HepG2 (cell line): ENCODE data around the gene HPCAL1. TPM values are rescaled to one million over a fixed set of nuclear protein-coding genes. Genes with fewer than 3 reads are reported as not detected.

Experiments
- DMTF1 ChIP-seq: sonication (generic); formaldehyde crosslinking; IDR thresholded peaks from 2 replicates; pipeline ENCODE4 v1.4.0; 2020; ENCODE audit warnings: mild to moderate bottlenecking, missing genetic modification reagents
- FOSL1 ChIP-seq: sonication (generic); formaldehyde crosslinking; IDR thresholded peaks from 2 replicates; pipeline ENCODE4 v1.9.0; 2021; ENCODE audit warnings: missing genetic modification reagents, borderline replicate concordance
- FOSL2 ChIP-seq: sonication (generic); formaldehyde crosslinking; IDR thresholded peaks from 2 replicates; pipeline ENCODE4 v1.4.0; 2020; ENCODE audit warnings: missing genetic modification reagents
- FUBP1 ChIP-seq: sonication (generic); formaldehyde crosslinking; IDR thresholded peaks from 2 replicates; pipeline ENCODE4 v1.5.1; 2020; ENCODE audit warnings: missing genetic modification reagents, mild to moderate bottlenecking, borderline replicate concordance
- HOXA7 ChIP-seq: sonication (generic); formaldehyde crosslinking; IDR thresholded peaks from 2 replicates; pipeline ENCODE4 v1.8.1; 2022; ENCODE audit warnings: mild to moderate bottlenecking, missing genetic modification reagents, moderate library complexity
- JUND ChIP-seq: sonication (generic); formaldehyde crosslinking; IDR thresholded peaks from 2 replicates; pipeline ENCODE4 v1.8.0; 2022; ENCODE audit warnings: mild to moderate bottlenecking, missing genetic modification reagents
- MAX ChIP-seq: IDR thresholded peaks from 2 replicates; pipeline ENCODE4 v1.6.1; 2012; ENCODE audit warnings: inconsistent platforms
- MLXIP ChIP-seq: sonication (generic); formaldehyde crosslinking; IDR thresholded peaks from 2 replicates; pipeline ENCODE4 v1.9.0; 2021; ENCODE audit warnings: missing genetic modification reagents, borderline replicate concordance
- NFYC ChIP-seq: IDR thresholded peaks from 2 replicates; pipeline ENCODE4 v1.6.1; 2016; ENCODE audit warnings: missing genetic modification reagents, missing compliant biosample characterization
- PCBP2 ChIP-seq: fragments of 200-400 bp; formaldehyde crosslinking; optimal IDR thresholded peaks from 2 replicates; pipeline ENCODE3; 2018; ENCODE audit warnings: low read length, low read depth; ENCODE audit not compliant: poor library complexity, severe bottlenecking
- SRF ChIP-seq: IDR thresholded peaks from 2 replicates; pipeline ENCODE4 v1.6.1; 2011; ENCODE audit warnings: mild to moderate bottlenecking, low read depth, low read length, moderate library complexity
- SUZ12 ChIP-seq: fragments of 150-350 bp; IDR thresholded peaks from 2 replicates; pipeline ENCODE4 v1.6.1; 2014; ENCODE audit warnings: low read depth, low read length
- U2AF2 ChIP-seq: fragments of 200-400 bp; formaldehyde crosslinking; IDR thresholded peaks from 2 replicates; pipeline ENCODE4 v1.6.1; 2017; ENCODE audit warnings: low read depth, mild to moderate bottlenecking, low read length
- ZBTB3 ChIP-seq: sonication (generic); formaldehyde crosslinking; IDR thresholded peaks from 2 replicates; pipeline ENCODE4 v1.4.0; 2020; ENCODE audit warnings: low read depth, mild to moderate bottlenecking, moderate library complexity, missing genetic modification reagents, borderline replicate concordance
- ZBTB43 ChIP-seq: sonication (generic); formaldehyde crosslinking; conservative IDR thresholded peaks from 2 replicates; pipeline ENCODE4 v1.4.0; 2020; ENCODE audit warnings: missing genetic modification reagents
- ZNF10 ChIP-seq: sonication (generic); formaldehyde crosslinking; IDR thresholded peaks from 2 replicates; pipeline ENCODE4 v1.4.0; 2020; ENCODE audit warnings: mild to moderate bottlenecking, low read depth, missing genetic modification reagents, borderline replicate concordance
- ZNF296 ChIP-seq: sonication (generic); formaldehyde crosslinking; conservative IDR thresholded peaks from 2 replicates; pipeline ENCODE4 v1.5.0; 2020; ENCODE audit warnings: mild to moderate bottlenecking, missing genetic modification reagents
- ZNF543 ChIP-seq: sonication (generic); formaldehyde crosslinking; IDR thresholded peaks from 2 replicates; pipeline ENCODE4 v1.4.0; 2020; ENCODE audit warnings: mild to moderate bottlenecking, missing genetic modification reagents
- polyA plus RNA-seq, 8 experiments: library from polyadenylated mRNA; depleted of rRNA in 3 of 8; stranded (reverse) in 7 of 8; unstranded in 1 of 8; fragments of >200 nt; fragmentation: Illumina TruSeq in 4 of 8; extraction: Trizol in 4 of 8; gene quantifications; 2 replicates each; pipeline versions ENCODE4 v1.2.1 to v1.2.3, GENCODE V29; 2011 to 2016; ENCODE audit warnings: low read depth in 4 of 8, missing spikeins in 1 of 8, mixed read lengths in 1 of 8; ENCODE audit not compliant: insufficient read depth in 1 of 8
- total RNA-seq, 5 experiments: library from RNA; depleted of rRNA; stranded (reverse); fragments of >200 nt; fragmentation: Illumina TruSeq; extraction: Trizol; gene quantifications; 2 replicates each; pipeline ENCODE4 v1.2.3, GENCODE V29; 2016; ENCODE audit warnings: low read depth in 1 of 5

HPCAL1 gene
- total and polyA plus RNA-seq, 2 of the 13 experiments (the other 11 are each of a cell fraction or from before 2014, with no cell fraction given) = 29.5 to 29.9 TPM

GRCh38 chr2:10325278-10326145, 22.8 kb downstream of the HPCAL1 start (continued):
- TF ChIP-seq ZBTB3 (CRISPR knock-in tag) (no peak), NFYC (no peak), JUND (CRISPR knock-in tag) (no peak), FUBP1 (CRISPR knock-in tag) (no peak), FOSL2 (peak; percentile 32; the same call in 1 of the 2 replicates), ZNF543 (peak; percentile 77; the same call in 1 of the 2 replicates), PCBP2 (no peak), SUZ12 (no peak), DMTF1 (no peak), FOSL1 (CRISPR knock-in tag) (no peak), MAX (peak; percentile 94), U2AF2 (no peak), SRF (no peak), ZBTB43 (CRISPR knock-in tag) (peak; percentile 50; the same call in 1 of the 2 replicates), ZNF10 (CRISPR knock-in tag) (no peak), HOXA7 (CRISPR knock-in tag) (no peak), ZNF296 (CRISPR knock-in tag) (no peak), MLXIP (CRISPR knock-in tag) (no peak)
